ENCODE data around the gene TNF. TPM values are rescaled to one million over a fixed set of nuclear protein-coding genes. Genes with fewer than 3 reads are reported as not detected.

The TNF gene
- polyA plus RNA-seq, 3 donors, result 7.1 to 13.7 (median 9.6) TPM

DNA sequence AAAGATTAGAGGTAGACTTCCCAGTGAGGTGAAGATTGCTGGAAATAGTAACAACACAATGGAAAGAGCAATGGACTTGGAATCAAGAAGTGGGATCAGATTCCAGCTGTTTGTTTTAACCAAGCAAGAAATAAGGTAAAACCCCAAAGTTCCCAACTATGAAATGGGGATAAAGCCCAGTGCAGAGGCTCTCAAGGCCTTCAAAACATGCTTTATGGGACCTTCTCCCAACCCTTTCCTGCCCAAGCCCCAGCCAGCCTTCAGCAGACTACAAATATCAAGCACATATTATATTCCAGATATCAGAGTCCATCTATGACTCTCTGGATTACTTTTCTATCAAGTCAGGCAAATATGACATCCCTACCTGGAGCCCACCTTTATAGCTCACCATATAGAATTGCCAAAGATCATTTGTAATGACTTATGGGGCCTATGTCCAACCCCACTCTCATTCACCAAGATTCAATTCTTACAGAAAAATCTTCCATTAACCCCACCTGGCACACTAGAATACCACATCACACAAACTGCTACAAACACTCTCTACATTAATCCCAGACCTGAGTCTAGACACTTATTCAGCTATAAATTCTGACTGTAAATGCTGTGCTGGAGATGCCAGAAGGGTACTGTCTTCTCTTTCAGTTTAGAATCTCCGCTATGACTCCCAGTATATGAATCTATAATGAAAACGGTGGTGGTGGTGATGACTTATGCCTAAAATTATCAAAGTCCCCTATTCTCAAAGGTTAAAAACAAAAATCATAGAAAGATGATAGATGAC lies 39.6 kb upstream of the TNF start:
- Histone ChIP-seq H3K79me2 (ENCODE audit: insufficient read depth, low read length) (peaks cover 88% of the 10 kb centered on the region), H3K9ac (ENCODE audit: insufficient read depth, low read length, poor library complexity, severe bottlenecking) (no peak overlapping the region), H2AFZ (ENCODE audit: insufficient read depth, low read depth, low read length, poor library complexity, severe bottlenecking) (no peak overlapping the region), H4K20me1 (ENCODE audit: insufficient read depth, low read length) (peaks cover 100% of the 10 kb centered on the region), H3K27me3 (ENCODE audit: control insufficient read depth in 2 of 2, insufficient read depth in 2 of 2, low read length in 2 of 2) (no peaks in the 10 kb centered on the region), H3K27ac (ENCODE audit: low read depth in 1 of 2, low read length in 2 of 2) (no peak overlapping the region), H3K36me3 (replicated peaks in 1 of 2; ENCODE audit: control insufficient read depth in 1 of 2, insufficient read depth in 2 of 2, low read length in 2 of 2) (peaks cover 94 to 97% of the 10 kb centered on the region in 2 donors), H3K4me3 (replicated peaks in 1 of 3; ENCODE audit: low read depth in 2 of 3, low read length in 3 of 3) (no peak overlapping the region), H3K4me1 (ENCODE audit: control insufficient read depth in 1 of 2, insufficient read depth in 2 of 2, low read length in 2 of 2) (peaks cover 22 to 23% of the 10 kb centered on the region in 2 donors), H3K9me3 (replicated peaks in 1 of 2; ENCODE audit: control insufficient read depth in 1 of 2, insufficient read depth in 1 of 2, low read length in 2 of 2) (no peaks in the 10 kb centered on the region), H3K4me2 (replicated peaks; ENCODE audit: extremely low read depth, low read length, poor library complexity, severe bottlenecking) (no peak overlapping the region)
- no CpG with 5 or more reads among the region's 2 CpGs for WGBS (ENCODE audit: insufficient coverage)
- Mint-ChIP-seq H3K36me3 (peaks cover 87 to 97% of the 10 kb centered on the region in 2 donors), H3K27ac (peak overlapping the region in 1 of 7 donors; percentile 22), H3K4me3 (no peak overlapping the region), H3K9me3 (no peaks in the 10 kb centered on the region), H3K27me3 (ENCODE audit: low read depth in 3 of 3) (no peaks in the 10 kb centered on the region), H3K4me1 (peaks cover 25% of the 10 kb centered on the region)
- no peak for DNase-seq
- intact Hi-C loops (cut with micrococcal nuclease), result no loop called here
- TF ChIP-seq, protein P1, sequence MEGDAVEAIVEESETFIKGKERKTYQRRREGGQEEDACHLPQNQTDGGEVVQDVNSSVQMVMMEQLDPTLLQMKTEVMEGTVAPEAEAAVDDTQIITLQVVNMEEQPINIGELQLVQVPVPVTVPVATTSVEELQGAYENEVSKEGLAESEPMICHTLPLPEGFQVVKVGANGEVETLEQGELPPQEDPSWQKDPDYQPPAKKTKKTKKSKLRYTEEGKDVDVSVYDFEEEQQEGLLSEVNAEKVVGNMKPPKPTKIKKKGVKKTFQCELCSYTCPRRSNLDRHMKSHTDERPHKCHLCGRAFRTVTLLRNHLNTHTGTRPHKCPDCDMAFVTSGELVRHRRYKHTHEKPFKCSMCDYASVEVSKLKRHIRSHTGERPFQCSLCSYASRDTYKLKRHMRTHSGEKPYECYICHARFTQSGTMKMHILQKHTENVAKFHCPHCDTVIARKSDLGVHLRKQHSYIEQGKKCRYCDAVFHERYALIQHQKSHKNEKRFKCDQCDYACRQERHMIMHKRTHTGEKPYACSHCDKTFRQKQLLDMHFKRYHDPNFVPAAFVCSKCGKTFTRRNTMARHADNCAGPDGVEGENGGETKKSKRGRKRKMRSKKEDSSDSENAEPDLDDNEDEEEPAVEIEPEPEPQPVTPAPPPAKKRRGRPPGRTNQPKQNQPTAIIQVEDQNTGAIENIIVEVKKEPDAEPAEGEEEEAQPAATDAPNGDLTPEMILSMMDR (IDR thresholded peaks at IDR 0.05), result no peak

DNA sequence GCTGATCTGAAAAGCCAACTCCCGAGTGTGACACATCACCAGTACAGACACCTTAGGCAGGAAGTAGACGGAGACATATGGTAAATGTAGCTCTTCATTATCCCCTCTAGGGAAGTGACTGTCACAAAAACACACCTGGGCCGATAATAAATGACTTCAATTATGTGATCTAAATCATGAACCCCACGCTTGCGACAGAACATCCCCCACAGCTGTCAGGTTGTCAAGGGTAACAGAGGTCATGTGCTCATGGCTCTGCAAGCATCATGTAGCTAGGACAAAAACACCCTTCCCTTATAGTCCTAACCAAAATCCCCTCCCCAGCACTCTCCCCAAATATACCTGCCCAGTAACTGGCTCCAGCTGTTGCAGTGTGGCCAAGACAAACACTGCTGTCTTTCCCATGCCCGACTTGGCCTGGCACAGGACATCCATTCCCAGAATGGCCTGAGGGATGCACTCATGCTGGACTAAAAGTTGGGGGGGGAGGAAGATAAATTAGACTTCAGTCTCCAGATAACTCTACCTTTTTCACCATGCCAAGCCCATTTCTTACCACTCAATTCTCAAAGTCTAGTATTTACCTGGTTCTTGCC lies 36.5 kb upstream of the TNF start:
- TF ChIP-seq, protein P1 (IDR thresholded peaks at IDR 0.05), result no peak
- peak overlapping the region in 1 of 2 donors; percentile 97 for H3K27ac ChIP-seq (ENCODE audit: low read depth in 1 of 2, low read length in 2 of 2)
- peak overlapping the region in 1 of 3 experiments; percentile 95 for H3K4me3 ChIP-seq (replicated peaks in 1 of 3; ENCODE audit: low read depth in 2 of 3, low read length in 3 of 3)
- peaks cover 0 to 2% (median 0%) of the 10 kb centered on the region in 7 donors for H3K9me3 Mint-ChIP-seq
- peaks cover 60 to 66% of the 10 kb centered on the region in 2 donors for H3K36me3 Mint-ChIP-seq
- DNase-seq, result no peak
- H3K79me2 ChIP-seq (ENCODE audit: insufficient read depth, low read length), result peaks cover 95% of the 10 kb centered on the region
- peaks cover 32 to 38% of the 10 kb centered on the region in 2 donors for H3K4me1 ChIP-seq (ENCODE audit: control insufficient read depth in 1 of 2, insufficient read depth in 2 of 2, low read length in 2 of 2)
- peaks cover 63 to 65% of the 10 kb centered on the region in 2 donors for H3K36me3 ChIP-seq (replicated peaks in 1 of 2; ENCODE audit: control insufficient read depth in 1 of 2, insufficient read depth in 2 of 2, low read length in 2 of 2)
- H3K9ac ChIP-seq (ENCODE audit: insufficient read depth, low read length, poor library complexity, severe bottlenecking), result peak overlapping the region; percentile 90
- 81% methylated on average over 4 of the region's 6 CpGs for WGBS (ENCODE audit: insufficient coverage)
- peaks cover 72% of the 10 kb centered on the region for H4K20me1 ChIP-seq (ENCODE audit: insufficient read depth, low read length)
- peak overlapping the region in 5 of 7 donors; percentile 29 to 66 (median 41) for H3K27ac Mint-ChIP-seq
- peak overlapping the region; percentile 97 for H3K4me2 ChIP-seq (replicated peaks; ENCODE audit: extremely low read depth, low read length, poor library complexity, severe bottlenecking)
- peak overlapping the region in 1 of 2 donors; percentile 23 for H3K4me3 Mint-ChIP-seq
- no peak overlapping the region for H2AFZ ChIP-seq (ENCODE audit: insufficient read depth, low read depth, low read length, poor library complexity, severe bottlenecking)
- H3K27me3 Mint-ChIP-seq (ENCODE audit: low read depth in 3 of 3), result no peaks in the 10 kb centered on the region
- peaks cover 36% of the 10 kb centered on the region for H3K4me1 Mint-ChIP-seq
- intact Hi-C loops (cut with micrococcal nuclease), result no loop called here
- H3K27me3 ChIP-seq (ENCODE audit: control insufficient read depth in 2 of 2, insufficient read depth in 2 of 2, low read length in 2 of 2), result no peaks in the 10 kb centered on the region
- no peaks in the 10 kb centered on the region for H3K9me3 ChIP-seq (replicated peaks in 1 of 2; ENCODE audit: control insufficient read depth in 1 of 2, insufficient read depth in 1 of 2, low read length in 2 of 2)
